ENCODE data around the gene KLLN. TPM values are rescaled to one million over a fixed set of nuclear protein-coding genes. Genes with fewer than 3 reads are reported as not detected.
"Not testable (repeated sequence)": the region's sequence is repeated elsewhere in the genome, so short reads cannot be mapped to it uniquely, and the experiment has no call there.

Gene KLLN
- total RNA-seq, 2 donors from 2014 or later: 0.28 to 0.56 TPM

DNA sequence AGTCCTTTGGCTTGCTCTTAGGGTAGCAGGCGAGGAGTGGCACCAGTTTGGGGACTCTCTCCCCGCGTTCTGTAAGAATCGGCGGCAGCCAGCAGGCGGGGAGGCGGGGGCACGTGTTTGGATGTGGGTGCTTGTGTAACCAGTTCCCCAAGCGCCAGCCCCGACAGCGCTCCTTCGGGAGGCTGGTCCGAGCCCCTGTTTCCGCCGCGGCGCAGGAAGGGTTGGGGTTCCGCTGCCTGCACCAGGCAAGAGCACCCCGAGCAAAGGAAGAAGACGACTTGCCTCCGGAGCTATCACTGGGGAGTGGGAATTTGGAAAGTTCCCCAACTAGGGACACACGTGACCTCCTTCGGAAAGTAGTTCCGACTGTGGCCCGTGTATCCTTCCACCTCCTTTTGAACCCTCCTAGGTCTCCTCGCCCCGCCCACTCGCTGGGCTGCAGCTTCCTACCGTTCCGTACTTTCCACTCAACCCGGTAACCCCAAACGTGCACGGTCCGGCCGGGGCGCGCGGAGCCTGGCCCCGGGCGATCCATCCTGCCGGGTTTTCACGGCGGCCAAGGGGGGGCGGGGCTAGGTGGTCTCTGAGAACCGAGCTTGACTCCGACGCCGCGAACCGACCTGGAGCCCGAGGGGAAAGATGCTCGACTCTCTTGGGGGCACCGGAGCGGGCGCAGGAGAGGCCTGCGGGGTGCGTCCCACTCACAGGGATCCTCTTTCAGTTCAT is 1.2 kb downstream of the KLLN start:
- Histone ChIP-seq H3K27me3 (no peaks in the 10 kb centered on the region), H3K4me3 (peak overlapping the region; percentile 73 to 87), H3K36me3 (no peaks in the 10 kb centered on the region), H3K27ac (peak overlapping the region; percentile 97), H3K4me1 (peaks cover 0 to 21% of the 10 kb centered on the region in 2 donors), H3K9me3 (no peaks in the 10 kb centered on the region)
- peak; percentile 97 for DNase-seq (ENCODE audit: low spot score)
- TF ChIP-seq, protein P1, sequence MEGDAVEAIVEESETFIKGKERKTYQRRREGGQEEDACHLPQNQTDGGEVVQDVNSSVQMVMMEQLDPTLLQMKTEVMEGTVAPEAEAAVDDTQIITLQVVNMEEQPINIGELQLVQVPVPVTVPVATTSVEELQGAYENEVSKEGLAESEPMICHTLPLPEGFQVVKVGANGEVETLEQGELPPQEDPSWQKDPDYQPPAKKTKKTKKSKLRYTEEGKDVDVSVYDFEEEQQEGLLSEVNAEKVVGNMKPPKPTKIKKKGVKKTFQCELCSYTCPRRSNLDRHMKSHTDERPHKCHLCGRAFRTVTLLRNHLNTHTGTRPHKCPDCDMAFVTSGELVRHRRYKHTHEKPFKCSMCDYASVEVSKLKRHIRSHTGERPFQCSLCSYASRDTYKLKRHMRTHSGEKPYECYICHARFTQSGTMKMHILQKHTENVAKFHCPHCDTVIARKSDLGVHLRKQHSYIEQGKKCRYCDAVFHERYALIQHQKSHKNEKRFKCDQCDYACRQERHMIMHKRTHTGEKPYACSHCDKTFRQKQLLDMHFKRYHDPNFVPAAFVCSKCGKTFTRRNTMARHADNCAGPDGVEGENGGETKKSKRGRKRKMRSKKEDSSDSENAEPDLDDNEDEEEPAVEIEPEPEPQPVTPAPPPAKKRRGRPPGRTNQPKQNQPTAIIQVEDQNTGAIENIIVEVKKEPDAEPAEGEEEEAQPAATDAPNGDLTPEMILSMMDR (IDR thresholded peaks at IDR 0.05): no peak

DNA sequence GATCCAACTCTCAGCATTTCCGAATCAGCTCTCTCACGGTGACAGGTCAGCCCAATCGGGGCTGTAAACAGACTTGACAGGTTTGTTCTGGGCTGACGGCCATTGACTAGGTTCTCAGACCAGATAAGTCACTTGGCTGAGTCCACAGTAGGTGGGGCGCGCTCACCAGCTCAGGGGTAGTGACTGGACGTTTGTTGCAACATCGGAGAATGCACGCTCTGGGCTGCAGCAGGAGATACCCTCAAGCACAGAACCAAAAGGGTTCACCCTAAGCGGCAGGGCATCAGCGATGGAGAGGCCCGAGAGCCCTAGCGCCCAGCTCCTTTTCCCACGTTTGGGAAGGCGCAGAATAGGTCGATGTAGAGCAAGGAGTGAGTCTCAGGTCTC is 1.8 kb downstream of the KLLN start:
- H3K4me3 ChIP-seq: peak overlapping the region; percentile 73 to 87
- peaks cover 0 to 21% of the 10 kb centered on the region in 2 donors for H3K4me1 ChIP-seq

DNA sequence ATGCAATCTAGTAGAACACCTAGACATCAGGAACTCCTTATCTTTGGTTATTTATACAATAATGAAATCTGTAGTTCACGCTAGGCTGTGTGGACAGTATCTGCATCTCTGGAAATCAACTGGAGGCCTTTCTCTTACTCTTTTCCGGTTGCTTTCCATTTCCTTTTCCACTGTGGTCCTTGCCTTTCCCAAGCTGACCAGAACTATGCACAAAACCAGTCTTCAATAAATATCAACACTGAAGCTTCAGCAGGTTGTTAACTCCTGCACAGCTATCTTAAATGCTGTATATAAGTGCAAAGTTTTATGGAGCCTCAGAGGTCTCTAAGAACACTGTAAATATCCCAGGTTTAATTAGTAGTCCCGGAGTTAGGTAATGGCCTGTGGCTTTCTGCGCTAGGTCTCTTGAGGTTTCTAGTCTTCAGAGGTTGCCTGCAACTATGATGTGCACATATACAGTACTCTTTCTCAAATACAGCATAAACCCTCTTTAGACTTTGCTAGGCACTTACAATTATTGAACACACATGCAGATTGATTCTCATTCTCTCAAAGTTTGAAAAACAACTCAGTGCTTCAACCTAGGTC is 2.4 kb downstream of the KLLN start:
- no peak for DNase-seq (ENCODE audit: low spot score)
- H3K27ac ChIP-seq: peak overlapping the region; percentile 97
- no peaks in the 10 kb centered on the region for H3K27me3 ChIP-seq
- no peaks in the 10 kb centered on the region for H3K9me3 ChIP-seq
- TF ChIP-seq, protein P1 (IDR thresholded peaks at IDR 0.05): no peak
- peaks cover 0 to 21% of the 10 kb centered on the region in 2 donors for H3K4me1 ChIP-seq
- peak overlapping the region in 1 of 2 donors; percentile 87 for H3K4me3 ChIP-seq
- H3K36me3 ChIP-seq: no peaks in the 10 kb centered on the region

More for the DNA sequence above, 1.8 kb downstream of the KLLN start:
- TF ChIP-seq, protein P1 (IDR thresholded peaks at IDR 0.05): peak in 1 of 2 donors; percentile 42
- H3K27me3 ChIP-seq: no peaks in the 10 kb centered on the region
- H3K27ac ChIP-seq: peak overlapping the region; percentile 97
- H3K9me3 ChIP-seq: no peaks in the 10 kb centered on the region
- H3K36me3 ChIP-seq: no peaks in the 10 kb centered on the region
- DNase-seq (ENCODE audit: low spot score): peak; percentile 92

DNA sequence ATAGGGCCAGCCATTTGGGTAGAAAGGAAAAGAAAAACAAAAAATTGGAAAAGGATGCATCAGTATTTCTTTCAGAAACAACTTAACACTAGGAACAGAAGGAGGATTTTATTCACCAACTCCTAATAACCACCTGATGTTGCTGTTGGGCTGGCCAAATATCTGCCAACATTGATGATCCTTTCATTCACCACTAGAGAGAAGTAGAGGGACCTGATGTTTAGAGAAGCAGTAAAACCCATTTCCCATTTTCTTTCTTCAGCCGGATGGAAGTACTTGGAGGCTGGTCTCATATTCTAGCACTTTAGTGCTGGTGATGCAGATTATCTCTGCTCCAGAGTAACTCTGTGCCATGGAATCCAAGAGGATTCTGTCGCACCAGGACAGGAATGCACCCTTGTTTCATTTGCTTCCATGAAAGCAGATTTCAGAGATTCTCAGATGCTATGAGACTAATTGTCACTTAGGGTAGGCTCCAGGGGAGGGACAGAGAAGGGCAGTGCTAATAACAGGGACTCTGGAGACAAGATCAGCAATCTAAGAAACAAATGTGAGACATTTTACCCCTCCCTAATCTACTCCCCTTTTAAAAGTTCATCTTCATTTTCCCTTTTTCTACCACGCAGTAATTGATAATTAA is 3.1 kb downstream of the KLLN start:
- no peaks in the 10 kb centered on the region for H3K36me3 ChIP-seq

DNA sequence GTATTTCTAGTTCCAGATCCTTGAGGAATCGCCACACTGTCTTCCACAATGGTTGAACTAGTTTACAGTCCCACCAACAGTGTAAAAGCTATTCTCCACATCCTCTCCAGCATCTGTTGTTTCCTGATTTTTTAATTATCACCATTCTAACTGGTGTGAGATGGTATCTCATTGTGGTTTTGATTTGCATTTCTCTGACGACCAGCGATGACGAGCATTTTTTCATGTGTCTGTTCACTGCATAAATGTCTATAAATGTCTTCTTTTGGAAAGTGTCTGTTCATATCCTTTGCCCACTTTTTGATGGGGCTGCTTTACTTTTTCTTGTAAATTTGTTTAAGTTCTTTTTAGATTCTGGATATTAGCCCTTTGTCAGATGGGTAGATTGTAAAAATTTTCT is 7.7 kb downstream of the KLLN start:
- not testable (repeated sequence) for H3K27ac ChIP-seq; H3K4me3 ChIP-seq; H3K4me1 ChIP-seq; H3K27me3 ChIP-seq; H3K36me3 ChIP-seq; H3K9me3 ChIP-seq; DNase-seq (ENCODE audit: low spot score)

More for the DNA sequence above, 3.1 kb downstream of the KLLN start:
- peaks cover 0 to 21% of the 10 kb centered on the region in 2 donors for H3K4me1 ChIP-seq
- no peaks in the 10 kb centered on the region for H3K9me3 ChIP-seq
- H3K27ac ChIP-seq: peak overlapping the region; percentile 97
- TF ChIP-seq, protein P1 (IDR thresholded peaks at IDR 0.05): peak; percentile 20 to 59
- no peak for DNase-seq (ENCODE audit: low spot score)
- H3K4me3 ChIP-seq: no peak overlapping the region
- no peaks in the 10 kb centered on the region for H3K27me3 ChIP-seq

DNA sequence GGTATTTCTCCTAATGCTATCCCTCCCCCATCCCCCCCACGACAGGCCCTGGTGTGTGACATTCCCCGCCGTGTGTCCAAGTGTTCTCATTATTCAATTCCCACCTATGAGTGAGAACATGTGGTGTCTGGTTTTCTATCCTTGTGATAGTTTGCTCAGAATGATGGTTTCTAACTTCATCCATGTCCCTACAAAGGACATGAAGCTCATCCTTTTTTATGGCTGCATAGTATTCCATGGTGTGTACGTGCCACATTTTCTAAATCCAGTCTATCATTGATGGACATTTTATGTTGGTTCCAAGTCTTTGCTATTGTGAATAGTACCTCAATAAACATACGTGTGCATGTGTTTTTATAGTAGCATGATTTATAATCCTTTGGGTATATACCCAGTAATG is 8.1 kb downstream of the KLLN start:
- not testable (repeated sequence) for H3K36me3 ChIP-seq; DNase-seq (ENCODE audit: low spot score); H3K9me3 ChIP-seq; H3K27ac ChIP-seq; H3K4me3 ChIP-seq; H3K27me3 ChIP-seq; H3K4me1 ChIP-seq

All from right atrium auricular region (tissue), 2 donors.